Liver (tissue), 9 donors: ENCODE results near the gene MAP6D1. TPM values are rescaled to one million over a fixed set of nuclear protein-coding genes. Genes with fewer than 3 reads are reported as not detected.

Experiments
- DNase-seq: peaks from one replicate; pipeline ENCODE4 v3.0.0-alpha.2; 2017; ENCODE audit warnings: low spot score
- H3K27ac ChIP-seq, 2 donors: one replicate each; pipeline ENCODE4 v1.7.0; 2013; ENCODE audit warnings: inconsistent platforms in 2 of 2, low read length in 2 of 2, control low read depth in 1 of 2, low read depth in 1 of 2, mild to moderate bottlenecking in 1 of 2
- H3K27me3 ChIP-seq, 4 donors: one replicate each; pipeline versions ENCODE4 v1.6.1 to v1.7.0; 2013; ENCODE audit warnings: low read length in 3 of 4, inconsistent platforms in 1 of 4, mild to moderate bottlenecking in 1 of 4, moderate library complexity in 1 of 4; ENCODE audit not compliant: control insufficient read depth in 4 of 4, insufficient read depth in 4 of 4
- H3K36me3 ChIP-seq, 4 donors: one replicate each; pipeline versions ENCODE4 v1.6.1 to v1.7.0; 2013; ENCODE audit warnings: low read length in 3 of 4, mild to moderate bottlenecking in 3 of 4, low read depth in 1 of 4, moderate library complexity in 1 of 4; ENCODE audit not compliant: control insufficient read depth in 4 of 4, insufficient read depth in 3 of 4
- H3K4me1 ChIP-seq, 4 donors: one replicate each; pipeline versions ENCODE4 v1.6.1 to v1.7.0; 2013; ENCODE audit warnings: low read length in 3 of 4, mild to moderate bottlenecking in 3 of 4, moderate library complexity in 1 of 4; ENCODE audit not compliant: control insufficient read depth in 4 of 4, insufficient read depth in 4 of 4
- H3K4me3 ChIP-seq, 3 donors: one replicate each; pipeline versions ENCODE4 v1.6.1 to v1.7.0; 2013; ENCODE audit warnings: low read length in 3 of 3, control low read depth in 1 of 3, low read depth in 1 of 3, mild to moderate bottlenecking in 1 of 3
- H3K9ac ChIP-seq, 2 donors: one replicate each; pipeline ENCODE4 v1.7.0; 2013; ENCODE audit warnings: low read length in 2 of 2, mild to moderate bottlenecking in 2 of 2, moderate library complexity in 2 of 2, control low read depth in 1 of 2, low read depth in 1 of 2
- H3K9me3 ChIP-seq, 4 donors: one replicate each; pipeline versions ENCODE4 v1.6.1 to v1.7.0; 2013; ENCODE audit warnings: low read length in 3 of 4; ENCODE audit not compliant: control insufficient read depth in 4 of 4
- ATF3 ChIP-seq: IDR thresholded peaks from 2 replicates; pipeline ENCODE4 v1.6.1; 2016; ENCODE audit warnings: antibody characterized with exemption
- CTCF ChIP-seq: fragments of 150-350 bp; IDR thresholded peaks from 2 replicates; pipeline ENCODE4 v1.5.1; 2017; ENCODE audit warnings: improper control_type of control experiment, low read depth, low read length; ENCODE audit not compliant: missing input control
- EGR1 ChIP-seq, 2 donors: IDR thresholded peaks; 2 replicates each; pipeline ENCODE4 v1.6.1; 2016 to 2018; ENCODE audit warnings: antibody characterized with exemption in 2 of 2, low read depth in 2 of 2
- FOXA1 ChIP-seq: IDR thresholded peaks from 2 replicates; pipeline ENCODE4 v1.6.1; 2016; ENCODE audit warnings: antibody characterized with exemption
- FOXA2 ChIP-seq: IDR thresholded peaks from 2 replicates; pipeline ENCODE4 v1.6.1; 2016; ENCODE audit warnings: antibody characterized with exemption
- GABPA ChIP-seq, 2 donors: IDR thresholded peaks in 1 of 2; conservative IDR thresholded peaks in 1 of 2; 2 replicates each; pipeline ENCODE4 v1.6.1; 2016; ENCODE audit warnings: antibody characterized with exemption in 2 of 2, mild to moderate bottlenecking in 1 of 2, moderate library complexity in 1 of 2
- HNF4A ChIP-seq, 2 donors: conservative IDR thresholded peaks; 2 replicates each; pipeline ENCODE4 v1.6.1; 2016; ENCODE audit warnings: antibody characterized with exemption in 2 of 2, mild to moderate bottlenecking in 2 of 2
- HNF4G ChIP-seq: IDR thresholded peaks from 2 replicates; pipeline ENCODE4 v1.6.1; 2016; ENCODE audit warnings: antibody characterized with exemption
- JUND ChIP-seq, 2 donors: IDR thresholded peaks; 2 replicates each; pipeline ENCODE4 v1.6.1; 2016; ENCODE audit warnings: antibody characterized with exemption in 2 of 2
- MAX ChIP-seq: IDR thresholded peaks from 2 replicates; pipeline ENCODE4 v1.6.1; 2016; ENCODE audit warnings: antibody characterized with exemption
- NR2F2 ChIP-seq: IDR thresholded peaks from 2 replicates; pipeline ENCODE4 v1.6.1; 2016; ENCODE audit warnings: antibody characterized with exemption
- RAD21 ChIP-seq, 2 donors: IDR thresholded peaks; 2 replicates each; pipeline ENCODE4 v1.6.1; 2016; ENCODE audit warnings: antibody characterized with exemption in 2 of 2, mild to moderate bottlenecking in 2 of 2
- RXRA ChIP-seq, 2 donors: IDR thresholded peaks; 2 replicates each; pipeline ENCODE4 v1.6.1; 2017 to 2018; ENCODE audit warnings: antibody characterized with exemption in 2 of 2, mild to moderate bottlenecking in 1 of 2
- SP1 ChIP-seq: IDR thresholded peaks from 2 replicates; pipeline ENCODE4 v1.6.1; 2018; ENCODE audit warnings: antibody characterized with exemption, mild to moderate bottlenecking
- YY1 ChIP-seq: IDR thresholded peaks from 2 replicates; pipeline ENCODE4 v1.6.1; 2016; ENCODE audit warnings: antibody characterized with exemption, mild to moderate bottlenecking
- ZBTB33 ChIP-seq: IDR thresholded peaks from 2 replicates; pipeline ENCODE4 v1.6.1; 2016; ENCODE audit warnings: antibody characterized with exemption
- WGBS: extraction: QIAGEN DNeasy Blood & Tissue Kit; methylation state at CpG from one replicate; pipeline ENCODE4 v1.1.7; 2013; 5-methylcytosine and 5-hydroxymethylcytosine counted together
- polyA plus RNA-seq, 2 donors: library from polyadenylated mRNA; stranded (reverse) in 1 of 2; unstranded in 1 of 2; fragments of 200-250 nt in 1 of 2; fragments of >200 nt in 1 of 2; fragmentation: Nextera tagmentation in 1 of 2; extraction: Ambion mirVana in 1 of 2; gene quantifications; one replicate each; pipeline versions ENCODE4 v1.2.1 to v1.2.3, GENCODE V29; 2013 to 2015
- total RNA-seq, 2 donors: library from RNA; depleted of rRNA; stranded (reverse); fragments of >200 nt; gene quantifications; one replicate each; pipeline ENCODE4 v1.2.3, GENCODE V29; 2014
- TF ChIP-seq, protein P1 (sequence below): IDR thresholded peaks from 2 replicates; pipeline ENCODE4 v1.6.1; 2016; ENCODE audit warnings: antibody characterized with exemption, mild to moderate bottlenecking
- donor health status: healthy.
- donor health status: healthy.
- donor health status: healthy.
- donor health status: healthy.
- donor health status: healthy.

The MAP6D1 gene
- total and polyA plus RNA-seq, 4 donors = 0.06 to 0.33 (median 0.19) TPM; not detected in 1

GRCh38 chr3:183815951-183816475 is 9.4 kb downstream of the MAP6D1 start:
- H3K9me3 ChIP-seq = no peaks in the 10 kb centered on the region
- TF ChIP-seq HNF4G (no peak), ATF3 (no peak), ZBTB33 (no peak), SP1 (no peak), FOXA1 (no peak), GABPA (IDR thresholded peaks at IDR 0.05 in 1 of 2, conservative IDR thresholded peaks at IDR 0.05 in 1 of 2) (no peak), YY1 (no peak), EGR1 (IDR thresholded peaks at IDR 0.05; ENCODE audit: low read depth in 2 of 2) (no peak), NR2F2 (no peak), RAD21 (IDR thresholded peaks at IDR 0.05) (no peak), JUND (IDR thresholded peaks at IDR 0.05) (no peak), FOXA2 (no peak), RXRA (IDR thresholded peaks at IDR 0.05) (no peak), MAX (no peak), CTCF (no peak), HNF4A (conservative IDR thresholded peaks at IDR 0.05) (no peak)
- TF ChIP-seq, protein P1, sequence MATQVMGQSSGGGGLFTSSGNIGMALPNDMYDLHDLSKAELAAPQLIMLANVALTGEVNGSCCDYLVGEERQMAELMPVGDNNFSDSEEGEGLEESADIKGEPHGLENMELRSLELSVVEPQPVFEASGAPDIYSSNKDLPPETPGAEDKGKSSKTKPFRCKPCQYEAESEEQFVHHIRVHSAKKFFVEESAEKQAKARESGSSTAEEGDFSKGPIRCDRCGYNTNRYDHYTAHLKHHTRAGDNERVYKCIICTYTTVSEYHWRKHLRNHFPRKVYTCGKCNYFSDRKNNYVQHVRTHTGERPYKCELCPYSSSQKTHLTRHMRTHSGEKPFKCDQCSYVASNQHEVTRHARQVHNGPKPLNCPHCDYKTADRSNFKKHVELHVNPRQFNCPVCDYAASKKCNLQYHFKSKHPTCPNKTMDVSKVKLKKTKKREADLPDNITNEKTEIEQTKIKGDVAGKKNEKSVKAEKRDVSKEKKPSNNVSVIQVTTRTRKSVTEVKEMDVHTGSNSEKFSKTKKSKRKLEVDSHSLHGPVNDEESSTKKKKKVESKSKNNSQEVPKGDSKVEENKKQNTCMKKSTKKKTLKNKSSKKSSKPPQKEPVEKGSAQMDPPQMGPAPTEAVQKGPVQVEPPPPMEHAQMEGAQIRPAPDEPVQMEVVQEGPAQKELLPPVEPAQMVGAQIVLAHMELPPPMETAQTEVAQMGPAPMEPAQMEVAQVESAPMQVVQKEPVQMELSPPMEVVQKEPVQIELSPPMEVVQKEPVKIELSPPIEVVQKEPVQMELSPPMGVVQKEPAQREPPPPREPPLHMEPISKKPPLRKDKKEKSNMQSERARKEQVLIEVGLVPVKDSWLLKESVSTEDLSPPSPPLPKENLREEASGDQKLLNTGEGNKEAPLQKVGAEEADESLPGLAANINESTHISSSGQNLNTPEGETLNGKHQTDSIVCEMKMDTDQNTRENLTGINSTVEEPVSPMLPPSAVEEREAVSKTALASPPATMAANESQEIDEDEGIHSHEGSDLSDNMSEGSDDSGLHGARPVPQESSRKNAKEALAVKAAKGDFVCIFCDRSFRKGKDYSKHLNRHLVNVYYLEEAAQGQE = no peak
- DNase-seq = no peak
- 88% methylated on average over 12 of the region's 12 CpGs for WGBS
- no peaks in the 10 kb centered on the region for H3K27me3 ChIP-seq
- H3K36me3 ChIP-seq = peaks cover 0 to 9% (median 4%) of the 10 kb centered on the region in 4 donors
- no peak overlapping the region for H3K9ac ChIP-seq
- H3K4me3 ChIP-seq = no peak overlapping the region
- no peak overlapping the region for H3K27ac ChIP-seq
- H3K4me1 ChIP-seq = no peaks in the 10 kb centered on the region
